HG02852 (cell line): Measurements from ENCODE around the gene PNKP.

ENCODE experiments used
- ATAC-seq: cut with Tn5 transposase; IDR thresholded peaks from one replicate; pipeline ENCODE4 v1.9.1; 2021; ENCODE audit warnings: mild to moderate bottlenecking, moderate library complexity; ENCODE audit not compliant: unreplicated experiment

The PNKP gene

GRCh38 chr19:49890349-49891311 is 23.3 kb upstream of the PNKP start:
- no peak for ATAC-seq

- no peak for ATAC-seq
These were observed 22.4 kb upstream of the PNKP start for GRCh38 chr19:49889687-49890348.

GRCh38 chr19:49889038-49889686 is 21.8 kb upstream of the PNKP start:
- no peak for ATAC-seq

- no peak for ATAC-seq
These were observed 21.1 kb upstream of the PNKP start for GRCh38 chr19:49888510-49888824.

GRCh38 chr19:49887665-49888509 is 20.5 kb upstream of the PNKP start:
- ATAC-seq, result no peak

- no peak for ATAC-seq
These were observed 19.8 kb upstream of the PNKP start for GRCh38 chr19:49887037-49887664.

- ATAC-seq, result no peak
These were observed 17.4 kb upstream of the PNKP start for GRCh38 chr19:49884760-49885159.

GRCh38 chr19:49884109-49884508 is 16.7 kb upstream of the PNKP start:
- ATAC-seq, result no peak

GRCh38 chr19:49883094-49883493 is 15.7 kb upstream of the PNKP start:
- ATAC-seq, result no peak

GRCh38 chr19:49882643-49883042 is 15.3 kb upstream of the PNKP start:
- ATAC-seq, result no peak

- no peak for ATAC-seq
These were observed 14.5 kb upstream of the PNKP start for GRCh38 chr19:49881672-49882394.

- ATAC-seq, result no peak
These were observed 13.8 kb upstream of the PNKP start for GRCh38 chr19:49881186-49881585.

- ATAC-seq, result no peak
These were observed 12.9 kb upstream of the PNKP start for GRCh38 chr19:49880162-49880869.

- ATAC-seq, result no peak
These were observed 12.0 kb upstream of the PNKP start for GRCh38 chr19:49879243-49879963.

GRCh38 chr19:49878744-49879070 is 11.3 kb upstream of the PNKP start:
- no peak for ATAC-seq

GRCh38 chr19:49877879-49878743 is 10.7 kb upstream of the PNKP start:
- ATAC-seq, result peak; percentile 50

GRCh38 chr19:49877020-49877878 is 9.9 kb upstream of the PNKP start, which contains the start of the genes AKT1S1 and TBC1D17:
TSS of gene AKT1S1 (minus strand) at chr19:49877355. CDS start at chr19:49873295, 4,060 bp downstream.
TSS of gene TBC1D17 (plus strand) at chr19:49877702. CDS start at chr19:49877724, 22 bp downstream.
- peak; percentile 55 for ATAC-seq
